Middle frontal gyrus (tissue), 1 donor: ENCODE data around the gene ANGEL1.

Experiments used
- DNase-seq: peaks from one replicate; pipeline ENCODE4 v3.0.0-alpha.2; 2015; ENCODE audit warnings: low spot score; ENCODE audit errors: extremely low spot score

Gene ANGEL1

GRCh38 chr14:76812422-76813383 is at the start of gene ANGEL1:
ANGEL1 (minus strand) TSS chr14:76812882; CDS start chr14:76812827, 55 bp downstream.
- DNase-seq: peak; percentile 91

- no peak for DNase-seq
Measured at GRCh38 chr14:76861574-76862255, 49.0 kb upstream of the ANGEL1 start.

GRCh38 chr14:76856769-76857168 is 44.1 kb upstream of the ANGEL1 start:
- no peak for DNase-seq

- no peak for DNase-seq
Measured at GRCh38 chr14:76855066-76855465, 42.4 kb upstream of the ANGEL1 start.

- DNase-seq: no peak
Measured at GRCh38 chr14:76848879-76849278, 36.2 kb upstream of the ANGEL1 start.

GRCh38 chr14:76846331-76847047 is 33.8 kb upstream of the ANGEL1 start:
- DNase-seq: no peak

- DNase-seq: no peak
Measured at GRCh38 chr14:76844223-76844622, 31.5 kb upstream of the ANGEL1 start.

- DNase-seq: no peak
Measured at GRCh38 chr14:76842414-76842813, 29.7 kb upstream of the ANGEL1 start.

GRCh38 chr14:76837524-76837923 is 24.8 kb upstream of the ANGEL1 start:
- DNase-seq: no peak

- no peak for DNase-seq
Measured at GRCh38 chr14:76836029-76836630, 23.4 kb upstream of the ANGEL1 start.

- no peak for DNase-seq
Measured at GRCh38 chr14:76834241-76834661, 21.6 kb upstream of the ANGEL1 start.

- no peak for DNase-seq
Measured at GRCh38 chr14:76833011-76833410, 20.3 kb upstream of the ANGEL1 start.

- no peak for DNase-seq
Measured at GRCh38 chr14:76832503-76832988, 19.9 kb upstream of the ANGEL1 start.

GRCh38 chr14:76830556-76830955 is 17.9 kb upstream of the ANGEL1 start:
- DNase-seq: no peak

GRCh38 chr14:76829650-76830421 is 17.2 kb upstream of the ANGEL1 start:
- DNase-seq: peak; percentile 84

GRCh38 chr14:76829013-76829365 is 16.3 kb upstream of the ANGEL1 start:
- no peak for DNase-seq

- DNase-seq: no peak
Measured at GRCh38 chr14:76828339-76829012, 15.8 kb upstream of the ANGEL1 start.

GRCh38 chr14:76827696-76828296 is 15.1 kb upstream of the ANGEL1 start:
- DNase-seq: no peak

GRCh38 chr14:76826122-76826521 is 13.4 kb upstream of the ANGEL1 start, which contains the start of gene LRRC74A:
LRRC74A (plus strand) TSS chr14:76826408; CDS start chr14:76826698, 290 bp downstream.
- DNase-seq: no peak
